ENCODE results near the gene GPD1L.
"Not testable (repeated sequence)": the region's sequence is repeated elsewhere in the genome, so short reads cannot be mapped to it uniquely, and the experiment has no call there.

Gene GPD1L

GRCh38 chr3:32062950-32063582, 43.4 kb upstream of the GPD1L start:
- H3K9me3 ChIP-seq (ENCODE audit: control insufficient read depth, insufficient read depth, low read depth, low read length): no peaks in the 10 kb centered on the region
- ChIA-PET CTCF (no interaction called here), POLR2A (no interaction called here)
- no peak overlapping the region for H3K4me3 ChIP-seq (ENCODE audit: low read depth, low read length)
- no peak for TF ChIP-seq ZNF529 (tag by site-specific recombination; IDR thresholded peaks at IDR 0.05; ENCODE audit: insufficient replicate concordance)
- TF ChIP-seq TCF7L2 (IDR thresholded peaks at IDR 0.05; ENCODE audit: borderline replicate concordance, low read depth, low read length): no peak
- TF ChIP-seq ZNF155 (tag by site-specific recombination; IDR thresholded peaks at IDR 0.05): no peak
- no peak for TF ChIP-seq ZNF302 (tag by site-specific recombination; IDR thresholded peaks at IDR 0.05; ENCODE audit: low read depth)
- no peak for TF ChIP-seq ZNF211 (tag by site-specific recombination; IDR thresholded peaks at IDR 0.05; ENCODE audit: low read depth)
- TF ChIP-seq ZNF239 (tag by site-specific recombination; IDR thresholded peaks at IDR 0.05): no peak
- TF ChIP-seq ZNF214 (tag by site-specific recombination; IDR thresholded peaks at IDR 0.05; ENCODE audit: borderline replicate concordance): no peak
- TF ChIP-seq ZBTB17 (tag by site-specific recombination; IDR thresholded peaks at IDR 0.05): no peak
- TF ChIP-seq ZNF510 (tag by site-specific recombination; IDR thresholded peaks at IDR 0.05; ENCODE audit: insufficient replicate concordance): no peak
- no peak for TF ChIP-seq ZXDB (tag by site-specific recombination; IDR thresholded peaks at IDR 0.05)
- no peak for TF ChIP-seq ZNF19 (tag by site-specific recombination; IDR thresholded peaks at IDR 0.05; ENCODE audit: low read depth)
- TF ChIP-seq ZBTB20 (tag by site-specific recombination; IDR thresholded peaks at IDR 0.05): no peak
- no peak for TF ChIP-seq ZSCAN30 (tag by site-specific recombination; IDR thresholded peaks at IDR 0.05)
- no peak for TF ChIP-seq ZBTB8A (tag by site-specific recombination; IDR thresholded peaks at IDR 0.05)
- TF ChIP-seq ZNF658 (tag by site-specific recombination; IDR thresholded peaks at IDR 0.05): no peak
- TF ChIP-seq KLF1 (tag by site-specific recombination; IDR thresholded peaks at IDR 0.05): no peak
- TF ChIP-seq ZNF114 (tag by site-specific recombination; IDR thresholded peaks at IDR 0.05): no peak
- no peak for TF ChIP-seq ZNF26 (tag by site-specific recombination; IDR thresholded peaks at IDR 0.05)
- TF ChIP-seq, protein P1, sequence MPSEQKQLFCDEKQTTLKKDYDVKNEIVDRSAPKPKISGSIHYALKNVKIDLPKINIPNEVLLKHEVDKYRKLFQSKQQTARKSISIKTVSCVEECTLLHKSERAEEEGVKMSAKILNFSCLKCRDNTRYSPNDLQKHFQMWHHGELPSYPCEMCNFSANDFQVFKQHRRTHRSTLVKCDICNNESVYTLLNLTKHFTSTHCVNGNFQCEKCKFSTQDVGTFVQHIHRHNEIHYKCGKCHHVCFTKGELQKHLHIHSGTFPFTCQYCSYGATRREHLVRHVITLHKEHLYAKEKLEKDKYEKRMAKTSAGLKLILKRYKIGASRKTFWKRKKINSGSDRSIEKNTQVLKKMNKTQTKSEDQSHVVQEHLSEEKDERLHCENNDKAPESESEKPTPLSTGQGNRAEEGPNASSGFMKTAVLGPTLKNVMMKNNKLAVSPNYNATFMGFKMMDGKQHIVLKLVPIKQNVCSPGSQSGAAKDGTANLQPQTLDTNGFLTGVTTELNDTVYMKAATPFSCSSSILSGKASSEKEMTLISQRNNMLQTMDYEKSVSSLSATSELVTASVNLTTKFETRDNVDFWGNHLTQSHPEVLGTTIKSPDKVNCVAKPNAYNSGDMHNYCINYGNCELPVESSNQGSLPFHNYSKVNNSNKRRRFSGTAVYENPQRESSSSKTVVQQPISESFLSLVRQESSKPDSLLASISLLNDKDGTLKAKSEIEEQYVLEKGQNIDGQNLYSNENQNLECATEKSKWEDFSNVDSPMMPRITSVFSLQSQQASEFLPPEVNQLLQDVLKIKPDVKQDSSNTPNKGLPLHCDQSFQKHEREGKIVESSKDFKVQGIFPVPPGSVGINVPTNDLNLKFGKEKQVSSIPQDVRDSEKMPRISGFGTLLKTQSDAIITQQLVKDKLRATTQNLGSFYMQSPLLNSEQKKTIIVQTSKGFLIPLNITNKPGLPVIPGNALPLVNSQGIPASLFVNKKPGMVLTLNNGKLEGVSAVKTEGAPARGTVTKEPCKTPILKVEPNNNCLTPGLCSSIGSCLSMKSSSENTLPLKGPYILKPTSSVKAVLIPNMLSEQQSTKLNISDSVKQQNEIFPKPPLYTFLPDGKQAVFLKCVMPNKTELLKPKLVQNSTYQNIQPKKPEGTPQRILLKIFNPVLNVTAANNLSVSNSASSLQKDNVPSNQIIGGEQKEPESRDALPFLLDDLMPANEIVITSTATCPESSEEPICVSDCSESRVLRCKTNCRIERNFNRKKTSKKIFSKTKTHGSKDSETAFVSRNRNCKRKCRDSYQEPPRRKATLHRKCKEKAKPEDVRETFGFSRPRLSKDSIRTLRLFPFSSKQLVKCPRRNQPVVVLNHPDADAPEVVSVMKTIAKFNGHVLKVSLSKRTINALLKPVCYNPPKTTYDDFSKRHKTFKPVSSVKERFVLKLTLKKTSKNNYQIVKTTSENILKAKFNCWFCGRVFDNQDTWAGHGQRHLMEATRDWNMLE (tag by site-specific recombination; conservative IDR thresholded peaks at IDR 0.05; ENCODE audit: low read depth): no peak
- H3K4me1 ChIP-seq (ENCODE audit: control insufficient read depth, insufficient read depth, low read length): no peaks in the 10 kb centered on the region
- no peaks in the 10 kb centered on the region for H3K36me3 ChIP-seq (ENCODE audit: control insufficient read depth in 2 of 2, insufficient read depth in 1 of 2, low read length in 2 of 2)
- no peak overlapping the region for H3K27ac ChIP-seq (ENCODE audit: extremely low read depth, low read depth, low read length)

GRCh38 chr3:32066686-32067085, 39.7 kb upstream of the GPD1L start:
- H3K4me3 ChIP-seq (ENCODE audit: low read depth, low read length): no peak overlapping the region
- no peaks in the 10 kb centered on the region for H3K4me1 ChIP-seq (ENCODE audit: control insufficient read depth, insufficient read depth, low read length)
- H3K27ac ChIP-seq (ENCODE audit: extremely low read depth, low read depth, low read length): no peak overlapping the region
- CTCF ChIA-PET: no interaction called here
- no peaks in the 10 kb centered on the region for H3K36me3 ChIP-seq (ENCODE audit: control insufficient read depth in 2 of 2, insufficient read depth in 1 of 2, low read length in 2 of 2)
- TF ChIP-seq ELK4 (IDR thresholded peaks at IDR 0.05; ENCODE audit: borderline replicate concordance, low read depth, low read length): no peak
- TF ChIP-seq KLF7 (tag by site-specific recombination; IDR thresholded peaks at IDR 0.05; ENCODE audit: borderline replicate concordance): no peak
- H3K9me3 ChIP-seq (ENCODE audit: control insufficient read depth, insufficient read depth, low read depth, low read length): no peaks in the 10 kb centered on the region
- POLR2A ChIA-PET: interaction anchor here (0.7 kb wide), 1 partner anchor 453 kb away, joined by 3 read pairs; no protein-coding TSS in a partner anchor

DNA sequence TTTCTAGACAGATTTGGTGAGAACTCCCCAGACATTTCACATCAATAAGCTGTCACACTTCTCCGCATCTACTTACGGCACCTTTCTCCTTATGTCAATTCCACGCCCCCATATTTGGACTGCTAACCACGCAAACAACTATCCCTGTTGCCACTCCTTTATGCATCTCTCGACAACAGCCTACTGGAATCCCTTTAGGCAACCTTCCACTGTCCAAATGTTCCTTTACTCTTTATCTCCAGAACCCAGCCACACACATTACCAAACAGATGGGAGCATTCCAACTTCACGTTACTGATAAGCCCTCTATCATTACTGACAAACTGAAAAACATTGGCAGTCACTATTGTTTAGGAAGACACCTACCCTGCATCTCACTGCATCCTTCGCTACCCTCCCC, 32.2 kb upstream of the GPD1L start:
- H3K4me1 ChIP-seq (ENCODE audit: control insufficient read depth, insufficient read depth, low read length); H3K36me3 ChIP-seq (ENCODE audit: control insufficient read depth in 2 of 2, insufficient read depth in 1 of 2, low read length in 2 of 2); H3K4me3 ChIP-seq (ENCODE audit: low read depth, low read length); H3K9me3 ChIP-seq (ENCODE audit: control insufficient read depth, insufficient read depth, low read depth, low read length); POLR2A ChIA-PET; CTCF ChIA-PET; H3K27ac ChIP-seq (ENCODE audit: extremely low read depth, low read depth, low read length): not testable (repeated sequence)
